Stimulated activated naive CD4-positive, alpha-beta T cell (primary cell): ENCODE measurements around the gene GAL3ST1.
A peak's percentile ranks its signal among the peaks of the same experiment; 100 is the strongest.
"Not testable (repeated sequence)": the region's sequence is repeated elsewhere in the genome, so short reads cannot be mapped to it uniquely, and the experiment has no call there.

Experiments
- DNase-seq, 6 experiments: peaks; one replicate each; lab custom pipeline; 2025; lab: John Stamatoyannopoulos, UW

The GAL3ST1 gene

GRCh38 chr22:30596886-30597285 is 22.4 kb upstream of the GAL3ST1 start:
- DNase-seq = no peak

- no peak for DNase-seq
Observed at GRCh38 chr22:30596199-30596598, 21.7 kb upstream of the GAL3ST1 start.

- not testable (repeated sequence) for DNase-seq
Observed at GRCh38 chr22:30592360-30592713, 17.9 kb upstream of the GAL3ST1 start.

- DNase-seq = peak; percentile 89 to 99 (median 95)
Observed at GRCh38 chr22:30591588-30592359, 17.3 kb upstream of the GAL3ST1 start, which contains the start of gene PES1. Gene PES1 (minus strand): TSS chr22:30591910. CDS start chr22:30591833, 77 bp downstream.

GRCh38 chr22:30591191-30591587 is 16.7 kb upstream of the GAL3ST1 start:
- DNase-seq = no peak

- DNase-seq = no peak
Observed at GRCh38 chr22:30586414-30586813, 11.9 kb upstream of the GAL3ST1 start.

- DNase-seq = no peak
Observed at GRCh38 chr22:30584441-30584840, 10.0 kb upstream of the GAL3ST1 start.

- DNase-seq = no peak
Observed at GRCh38 chr22:30582788-30583545, 8.5 kb upstream of the GAL3ST1 start.

- DNase-seq = no peak
Observed at GRCh38 chr22:30582051-30582450, 7.6 kb upstream of the GAL3ST1 start.

GRCh38 chr22:30580896-30581295 is 6.4 kb upstream of the GAL3ST1 start:
- DNase-seq = no peak

GRCh38 chr22:30578481-30578880 is 4.0 kb upstream of the GAL3ST1 start:
- DNase-seq = no peak

GRCh38 chr22:30575859-30576258 is 1.4 kb upstream of the GAL3ST1 start:
- no peak for DNase-seq

GRCh38 chr22:30574997-30575671 is 669 bp upstream of the GAL3ST1 start:
- no peak for DNase-seq

- no peak for DNase-seq
Observed at GRCh38 chr22:30573594-30574094, 821 bp downstream of the GAL3ST1 start.

- no peak for DNase-seq
Observed at GRCh38 chr22:30572840-30573593, 1.4 kb downstream of the GAL3ST1 start.

- no peak for DNase-seq
Observed at GRCh38 chr22:30572210-30572609, 2.3 kb downstream of the GAL3ST1 start.

GRCh38 chr22:30569674-30570202 is 4.7 kb downstream of the GAL3ST1 start:
- DNase-seq = no peak

GRCh38 chr22:30568137-30568805 is 6.2 kb downstream of the GAL3ST1 start:
- no peak for DNase-seq

- not testable (repeated sequence) for DNase-seq
Observed at GRCh38 chr22:30567277-30567676, 7.2 kb downstream of the GAL3ST1 start.

- DNase-seq = no peak
Observed at GRCh38 chr22:30566125-30566524, 8.3 kb downstream of the GAL3ST1 start.

GRCh38 chr22:30565341-30565740 is 9.1 kb downstream of the GAL3ST1 start:
- no peak for DNase-seq
